ENCODE data around the gene CNTNAP5.

CNTNAP5 gene

DNA sequence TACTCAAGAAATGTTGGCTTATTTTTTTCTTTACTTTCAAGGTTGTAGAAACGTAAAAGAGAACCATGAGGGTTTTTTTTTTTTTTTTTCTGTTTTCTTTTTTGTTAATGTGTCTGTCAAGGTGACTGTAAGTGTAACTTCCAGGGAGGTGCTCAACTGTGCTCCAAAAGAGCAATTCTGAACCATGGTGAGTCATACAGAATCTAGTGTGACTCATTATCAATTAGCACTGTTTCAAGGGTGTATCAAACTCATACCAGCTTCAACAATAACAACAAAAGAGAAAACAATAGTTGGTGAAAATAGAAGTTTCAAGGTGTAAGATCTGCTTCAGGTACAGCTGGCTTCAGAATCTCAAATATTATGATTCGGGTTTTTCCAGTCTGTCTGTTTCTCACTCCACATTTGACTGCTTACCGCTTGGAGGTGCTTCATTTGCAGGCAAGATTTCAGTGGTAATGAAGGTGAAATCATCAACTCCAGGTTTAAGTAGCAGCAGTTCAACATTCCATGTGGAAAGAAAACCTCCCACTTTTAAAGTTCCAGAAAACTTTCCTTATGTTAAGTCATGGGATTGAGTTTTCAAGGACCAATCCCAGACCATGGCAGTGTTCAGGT is 850.6 kb downstream of the CNTNAP5 start:
- TF ChIP-seq, protein P1, sequence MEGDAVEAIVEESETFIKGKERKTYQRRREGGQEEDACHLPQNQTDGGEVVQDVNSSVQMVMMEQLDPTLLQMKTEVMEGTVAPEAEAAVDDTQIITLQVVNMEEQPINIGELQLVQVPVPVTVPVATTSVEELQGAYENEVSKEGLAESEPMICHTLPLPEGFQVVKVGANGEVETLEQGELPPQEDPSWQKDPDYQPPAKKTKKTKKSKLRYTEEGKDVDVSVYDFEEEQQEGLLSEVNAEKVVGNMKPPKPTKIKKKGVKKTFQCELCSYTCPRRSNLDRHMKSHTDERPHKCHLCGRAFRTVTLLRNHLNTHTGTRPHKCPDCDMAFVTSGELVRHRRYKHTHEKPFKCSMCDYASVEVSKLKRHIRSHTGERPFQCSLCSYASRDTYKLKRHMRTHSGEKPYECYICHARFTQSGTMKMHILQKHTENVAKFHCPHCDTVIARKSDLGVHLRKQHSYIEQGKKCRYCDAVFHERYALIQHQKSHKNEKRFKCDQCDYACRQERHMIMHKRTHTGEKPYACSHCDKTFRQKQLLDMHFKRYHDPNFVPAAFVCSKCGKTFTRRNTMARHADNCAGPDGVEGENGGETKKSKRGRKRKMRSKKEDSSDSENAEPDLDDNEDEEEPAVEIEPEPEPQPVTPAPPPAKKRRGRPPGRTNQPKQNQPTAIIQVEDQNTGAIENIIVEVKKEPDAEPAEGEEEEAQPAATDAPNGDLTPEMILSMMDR (IDR thresholded peaks at IDR 0.05; ENCODE audit: control extremely low read depth, extremely low read depth, low read depth, missing control alignments): no peak
- DNase-seq (ENCODE audit: extremely low spot score): no peak
- POLR2A ChIA-PET: no interaction called here
- CTCF ChIA-PET: interaction anchor here (1.0 kb wide), 1 partner anchor 14 kb away, joined by 3 read pairs; no protein-coding TSS in a partner anchor

DNA sequence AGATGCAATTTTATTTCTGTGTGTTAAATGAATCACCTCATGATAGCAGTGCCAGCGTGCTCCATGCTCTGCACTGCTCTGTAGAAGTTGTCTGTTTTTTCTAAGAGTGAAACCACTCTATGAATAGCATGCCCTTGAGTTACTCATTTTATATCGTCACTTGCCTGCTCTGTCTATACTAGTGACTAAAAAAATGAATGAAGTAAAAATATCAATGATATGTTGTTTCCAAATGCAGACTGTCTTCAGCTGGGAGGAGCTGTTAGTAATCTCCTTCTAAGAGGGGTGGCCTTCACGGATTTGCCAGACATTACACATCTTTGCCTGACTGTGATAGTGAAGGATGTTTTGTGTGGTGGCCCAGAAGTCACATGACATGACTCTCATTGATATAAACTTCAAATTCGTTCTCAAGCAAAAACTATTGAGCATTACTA is 852.1 kb downstream of the CNTNAP5 start:
- ChIA-PET CTCF (interaction anchor here (1.6 kb wide), 1 partner anchor 13 kb away, joined by 7 read pairs; no protein-coding TSS in a partner anchor), POLR2A (no interaction called here)
- no peak for DNase-seq (ENCODE audit: extremely low spot score)
- TF ChIP-seq, protein P1 (IDR thresholded peaks at IDR 0.05; ENCODE audit: control extremely low read depth, extremely low read depth, low read depth, missing control alignments): no peak

GRCh38 chr2:124879640-124880039 is 854.6 kb downstream of the CNTNAP5 start:
- POLR2A ChIA-PET: no interaction called here
- no peak for DNase-seq (ENCODE audit: extremely low spot score)
- CTCF ChIA-PET: interaction anchor here (1.2 to 2.3 kb wide), 2 partner anchors 10 to 16 kb away, joined by 3 to 9 read pairs; no protein-coding TSS in a partner anchor
- TF ChIP-seq, protein P1 (IDR thresholded peaks at IDR 0.05; ENCODE audit: control extremely low read depth, extremely low read depth, low read depth, missing control alignments): no peak

GRCh38 chr2:124880995-124881394 is 855.9 kb downstream of the CNTNAP5 start:
- DNase-seq (ENCODE audit: extremely low spot score): no peak
- TF ChIP-seq, protein P1 (IDR thresholded peaks at IDR 0.05; ENCODE audit: control extremely low read depth, extremely low read depth, low read depth, missing control alignments): no peak
- POLR2A ChIA-PET: no interaction called here
- CTCF ChIA-PET: interaction anchor here (0.6 to 1.1 kb wide), 2 partner anchors 9 to 51 kb away, joined by 4 read pairs; no protein-coding TSS in a partner anchor

GRCh38 chr2:124882423-124882822 is 857.3 kb downstream of the CNTNAP5 start:
- ChIA-PET POLR2A (no interaction called here), CTCF (no interaction called here)
- no peak for DNase-seq (ENCODE audit: extremely low spot score)
- TF ChIP-seq, protein P1 (IDR thresholded peaks at IDR 0.05; ENCODE audit: control extremely low read depth, extremely low read depth, low read depth, missing control alignments): no peak

DNA sequence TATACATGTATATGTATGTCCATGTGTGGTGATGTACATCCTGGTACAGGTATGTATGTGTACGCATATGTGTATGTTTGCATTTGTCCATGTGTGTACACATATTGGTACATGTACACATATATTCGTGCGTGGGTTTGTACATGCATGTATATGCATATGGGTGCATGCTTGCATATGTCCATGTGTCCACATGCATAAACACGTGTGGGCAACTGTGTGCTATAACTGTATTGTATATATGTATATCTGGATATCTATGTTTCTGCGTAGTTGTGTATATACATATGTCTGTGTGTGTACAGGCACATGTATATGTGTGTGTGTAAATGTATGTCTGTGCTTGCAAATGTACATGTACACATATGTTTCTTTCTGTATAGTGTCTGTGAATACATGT is 858.5 kb downstream of the CNTNAP5 start:
- POLR2A ChIA-PET: no interaction called here
- CTCF ChIA-PET: no interaction called here
- no peak for DNase-seq (ENCODE audit: extremely low spot score)
- TF ChIP-seq, protein P1 (IDR thresholded peaks at IDR 0.05; ENCODE audit: control extremely low read depth, extremely low read depth, low read depth, missing control alignments): no peak

All from GM10248 (cell line).